ENCODE measurements around the gene TAS2R3.
"Not testable (repeated sequence)": the region's sequence is repeated elsewhere in the genome, so short reads cannot be mapped to it uniquely, and the experiment has no call there.

TAS2R3 gene

GRCh38 chr7:141763797-141764196, at the start of gene TAS2R3:
TSS of gene TAS2R3 (plus strand) at chr7:141764097. CDS start at chr7:141764159, 62 bp downstream.
- DNase-seq = no peak

- no peak for DNase-seq
Observed at GRCh38 chr7:141714571-141714970, 49.3 kb upstream of the TAS2R3 start.

GRCh38 chr7:141715018-141715417, 48.9 kb upstream of the TAS2R3 start:
- DNase-seq = no peak

GRCh38 chr7:141715794-141716689, 47.9 kb upstream of the TAS2R3 start:
- DNase-seq = no peak

- no peak for DNase-seq
Observed at GRCh38 chr7:141717450-141717849, 46.4 kb upstream of the TAS2R3 start.

GRCh38 chr7:141722529-141722928, 41.4 kb upstream of the TAS2R3 start:
- no peak for DNase-seq

- no peak for DNase-seq
Observed at GRCh38 chr7:141729020-141729419, 34.9 kb upstream of the TAS2R3 start.

GRCh38 chr7:141731476-141732149, 32.3 kb upstream of the TAS2R3 start:
- DNase-seq = no peak

- DNase-seq = no peak
Observed at GRCh38 chr7:141737118-141737835, 26.6 kb upstream of the TAS2R3 start.

GRCh38 chr7:141737836-141738591, 25.9 kb upstream of the TAS2R3 start, which contains the start of gene SSBP1:
TSS of gene SSBP1 (plus strand) at chr7:141738358. CDS start at chr7:141739167, 809 bp downstream.
- DNase-seq = peak; percentile 93 to 98

- DNase-seq = no peak
Observed at GRCh38 chr7:141738592-141739013, 25.3 kb upstream of the TAS2R3 start.

GRCh38 chr7:141739250-141739649, 24.6 kb upstream of the TAS2R3 start:
- no peak for DNase-seq

GRCh38 chr7:141742229-141742628, 21.7 kb upstream of the TAS2R3 start:
- no peak for DNase-seq

GRCh38 chr7:141744131-141744530, 19.8 kb upstream of the TAS2R3 start:
- DNase-seq = no peak

- peak in 1 of 2 experiments; percentile 15 for DNase-seq
Observed at GRCh38 chr7:141748396-141748795, 15.5 kb upstream of the TAS2R3 start.

GRCh38 chr7:141751904-141752303, 12.0 kb upstream of the TAS2R3 start:
- not testable (repeated sequence) for DNase-seq

GRCh38 chr7:141752634-141753033, 11.3 kb upstream of the TAS2R3 start:
- DNase-seq = no peak

GRCh38 chr7:141754939-141755338, 9.0 kb upstream of the TAS2R3 start:
- peak in 1 of 2 experiments; percentile 16 for DNase-seq

GRCh38 chr7:141770083-141770583, 6.2 kb downstream of the TAS2R3 start:
- DNase-seq = not testable (repeated sequence)

GRCh38 chr7:141776374-141776773, 12.5 kb downstream of the TAS2R3 start, which contains the start of gene TAS2R4:
TSS of gene TAS2R4 (plus strand) at chr7:141776674. CDS start at chr7:141778489, 1,815 bp downstream.
- no peak for DNase-seq

- peak in 1 of 2 experiments; percentile 47 for DNase-seq
Observed at GRCh38 chr7:141785706-141786552, 22.0 kb downstream of the TAS2R3 start.
